ENCODE data around the gene CCDC61. TPM values are rescaled to one million over a fixed set of nuclear protein-coding genes. Genes with fewer than 3 reads are reported as not detected.

CCDC61 gene
- total RNA-seq, 1 donor from 2014 or later, result 4.6 TPM

GRCh38 chr19:46040125-46040524 lies 44.9 kb downstream of the CCDC61 start:
- no peak for DNase-seq (ENCODE audit: low read depth in 2 of 2)

- no peak for DNase-seq (ENCODE audit: low read depth in 2 of 2)
Measured at GRCh38 chr19:46040952-46041500, 45.8 kb downstream of the CCDC61 start, which contains the start of gene IGFL4. TSS of gene IGFL4 (minus strand) at chr19:46041002. CDS start at chr19:46040962, 40 bp downstream.

- no peak for DNase-seq (ENCODE audit: low read depth in 2 of 2)
Measured at GRCh38 chr19:46042252-46042883, 47.1 kb downstream of the CCDC61 start.

GRCh38 chr19:46043519-46043918 lies 48.3 kb downstream of the CCDC61 start:
- no peak for DNase-seq (ENCODE audit: low read depth in 2 of 2)

- DNase-seq (ENCODE audit: low read depth in 2 of 2), result no peak
Measured at GRCh38 chr19:46049597-46049996, 54.3 kb downstream of the CCDC61 start.

- no peak for DNase-seq (ENCODE audit: low read depth in 2 of 2)
Measured at GRCh38 chr19:46052896-46053295, 57.6 kb downstream of the CCDC61 start.

- peak; percentile 18 to 20 for DNase-seq (ENCODE audit: low read depth in 2 of 2)
Measured at GRCh38 chr19:46056536-46056935, 61.3 kb downstream of the CCDC61 start.

GRCh38 chr19:46058778-46059177 lies 63.5 kb downstream of the CCDC61 start:
- DNase-seq (ENCODE audit: low read depth in 2 of 2), result no peak

GRCh38 chr19:46060012-46060411 lies 64.7 kb downstream of the CCDC61 start:
- no peak for DNase-seq (ENCODE audit: low read depth in 2 of 2)

GRCh38 chr19:46063201-46063600 lies 67.9 kb downstream of the CCDC61 start:
- no peak for DNase-seq (ENCODE audit: low read depth in 2 of 2)

- DNase-seq (ENCODE audit: low read depth in 2 of 2), result no peak
Measured at GRCh38 chr19:46065486-46066071, 70.3 kb downstream of the CCDC61 start.

- no peak for DNase-seq (ENCODE audit: low read depth in 2 of 2)
Measured at GRCh38 chr19:46066471-46066870, 71.2 kb downstream of the CCDC61 start.

GRCh38 chr19:46067691-46068090 lies 72.4 kb downstream of the CCDC61 start:
- DNase-seq (ENCODE audit: low read depth in 2 of 2), result no peak

Other genes with a start within 250 kb of the CCDC61 start
- 4.0 and 5.4 TPM in 2 replicates for gene SIX5, start 226.2 kb upstream of the CCDC61 start, total RNA-seq
- 5.0 and 8.0 TPM in 2 replicates for gene DMPK, start 213.0 kb upstream of the CCDC61 start, total RNA-seq
- 15.8 and 22.3 TPM in 2 replicates for gene DMWD, start 202.6 kb upstream of the CCDC61 start, total RNA-seq
- gene RSPH6A, start 180.2 kb upstream of the CCDC61 start, total RNA-seq, result under 0.01 TPM in 2 replicates
- 22.1 and 35.3 TPM in 2 replicates for gene SYMPK, start 132.3 kb upstream of the CCDC61 start, total RNA-seq
- gene FOXA3, start 131.1 kb upstream of the CCDC61 start, total RNA-seq, result 0.13 TPM in 1 of 2 replicates, not detected in the other
- 14.9 and 24.5 TPM in 2 replicates for gene IRF2BP1, start 109.3 kb upstream of the CCDC61 start, total RNA-seq
- 0.64 and 1.8 TPM in 2 replicates for gene MYPOP, start 92.9 kb upstream of the CCDC61 start, total RNA-seq
- not detected in 2 replicates for gene NANOS2, start 80.7 kb upstream of the CCDC61 start, total RNA-seq
- 5.1 and 7.8 TPM in 2 replicates for gene NOVA2, start 21.6 kb upstream of the CCDC61 start, total RNA-seq
- gene PGLYRP1, start 27.6 kb downstream of the CCDC61 start, total RNA-seq, result not detected in 2 replicates
- not detected in 2 replicates for gene IGFL4, start 45.5 kb downstream of the CCDC61 start, total RNA-seq
- gene IGFL3, start 129.2 kb downstream of the CCDC61 start, total RNA-seq, result not detected in 2 replicates
- not detected in 2 replicates for gene IGFL2, start 152.8 kb downstream of the CCDC61 start, total RNA-seq
- gene IGFL1, start 234.3 kb downstream of the CCDC61 start, total RNA-seq, result not detected in 2 replicates